CD14-positive monocyte (primary cell): ENCODE results near the gene TNFRSF8. TPM values are rescaled to one million over a fixed set of nuclear protein-coding genes. Genes with fewer than 3 reads are reported as not detected.

Experiments used
- DNase-seq, 3 donors: peaks; one replicate each; pipeline ENCODE4 v3.0.0-alpha.2; 2011 to 2022
- H2AFZ ChIP-seq: 2 replicates; pipeline ENCODE4 v1.6.0; 2012; ENCODE audit warnings: mild to moderate bottlenecking, low read depth, low read length, inconsistent platforms; ENCODE audit not compliant: insufficient read depth, poor library complexity, severe bottlenecking
- H3K27ac ChIP-seq, 2 donors: 1 replicate in 1 of 2; 2 replicates in 1 of 2; pipeline ENCODE4 v1.5.1; 2012 to 2013; ENCODE audit warnings: low read length in 2 of 2, control low read depth in 1 of 2, inconsistent platforms in 1 of 2, low read depth in 1 of 2, mild to moderate bottlenecking in 1 of 2
- H3K27me3 ChIP-seq, 2 donors: one replicate each; pipeline versions ENCODE4 v1.6.0 to v1.6.1; 2011 to 2013; ENCODE audit warnings: low read length in 2 of 2; ENCODE audit not compliant: control insufficient read depth in 2 of 2, insufficient read depth in 2 of 2
- H3K36me3 ChIP-seq, 2 donors: replicated peaks in 1 of 2; 1 replicate in 1 of 2; 2 replicates in 1 of 2; pipeline versions ENCODE4 v1.5.1 to v1.6.1; 2012 to 2013; ENCODE audit warnings: low read length in 2 of 2, control low read depth in 1 of 2, inconsistent platforms in 1 of 2, mild to moderate bottlenecking in 1 of 2; ENCODE audit not compliant: insufficient read depth in 2 of 2, control insufficient read depth in 1 of 2
- H3K4me1 ChIP-seq, 2 donors: 1 replicate in 1 of 2; 2 replicates in 1 of 2; pipeline versions ENCODE4 v1.5.1 to v1.6.1; 2012 to 2013; ENCODE audit warnings: low read length in 2 of 2, control low read depth in 1 of 2, inconsistent platforms in 1 of 2, mild to moderate bottlenecking in 1 of 2, moderate library complexity in 1 of 2; ENCODE audit not compliant: insufficient read depth in 2 of 2, control insufficient read depth in 1 of 2
- H3K4me2 ChIP-seq: replicated peaks from 2 replicates; pipeline ENCODE3; 2012; ENCODE audit warnings: low read length, moderate library complexity, mild to moderate bottlenecking; ENCODE audit not compliant: poor library complexity, severe bottlenecking; ENCODE audit errors: extremely low read depth
- H3K4me3 ChIP-seq, 3 experiments: fragments of 200-600 bp in 1 of 3; sonication (generic) in 1 of 3; replicated peaks in 1 of 3; 1 replicate in 2 of 3; 2 replicates in 1 of 3; pipeline ENCODE4 v1.5.1; 2011 to 2013; ENCODE audit warnings: low read length in 3 of 3, mild to moderate bottlenecking in 3 of 3, control low read depth in 2 of 3, low read depth in 2 of 3, inconsistent platforms in 1 of 3, moderate library complexity in 1 of 3
- H3K79me2 ChIP-seq: 2 replicates; pipeline ENCODE4 v1.6.0; 2012; ENCODE audit warnings: mild to moderate bottlenecking, control low read depth, inconsistent platforms, low read length, moderate library complexity; ENCODE audit not compliant: insufficient read depth
- H3K9ac ChIP-seq: 2 replicates; pipeline ENCODE4 v1.6.0; 2017; ENCODE audit warnings: low read length, mild to moderate bottlenecking; ENCODE audit not compliant: insufficient read depth, poor library complexity, severe bottlenecking
- H3K9me3 ChIP-seq, 2 donors: replicated peaks in 1 of 2; 1 replicate in 1 of 2; 2 replicates in 1 of 2; pipeline versions ENCODE4 v1.5.1 to v1.6.1; 2012 to 2013; ENCODE audit warnings: low read length in 2 of 2, control low read depth in 1 of 2; ENCODE audit not compliant: control insufficient read depth in 1 of 2, insufficient read depth in 1 of 2
- H4K20me1 ChIP-seq: 2 replicates; pipeline ENCODE4 v1.6.0; 2012; ENCODE audit warnings: mild to moderate bottlenecking, low read length, control low read depth, moderate library complexity; ENCODE audit not compliant: insufficient read depth
- H3K27ac Mint-ChIP-seq, 7 donors: one replicate each; pipeline ENCODE4 v1.8.0; 2020; ENCODE audit warnings: mild to moderate bottlenecking in 7 of 7, mixed read lengths in 7 of 7, moderate library complexity in 6 of 7, inconsistent platforms in 2 of 7
- H3K27me3 Mint-ChIP-seq, 3 donors: one replicate each; pipeline ENCODE4 v1.8.0; 2021 to 2022; ENCODE audit warnings: low read depth in 3 of 3, mild to moderate bottlenecking in 3 of 3, mixed read lengths in 3 of 3, moderate library complexity in 3 of 3, inconsistent platforms in 1 of 3
- H3K36me3 Mint-ChIP-seq, 2 donors: one replicate each; pipeline ENCODE4 v1.8.0; 2020; ENCODE audit warnings: mixed read lengths in 2 of 2, inconsistent platforms in 1 of 2, mild to moderate bottlenecking in 1 of 2
- H3K4me1 Mint-ChIP-seq: one replicate; pipeline ENCODE4 v1.8.0; 2020; ENCODE audit warnings: mild to moderate bottlenecking, mixed read lengths
- H3K4me3 Mint-ChIP-seq, 2 donors: one replicate each; pipeline ENCODE4 v1.8.0; 2020; ENCODE audit warnings: mild to moderate bottlenecking in 2 of 2, mixed read lengths in 2 of 2, moderate library complexity in 1 of 2
- H3K9me3 Mint-ChIP-seq, 7 donors: one replicate each; pipeline ENCODE4 v1.8.0; 2020 to 2022; ENCODE audit warnings: mixed read lengths in 7 of 7, mild to moderate bottlenecking in 6 of 7, moderate library complexity in 6 of 7, inconsistent platforms in 2 of 7
- WGBS: methylation state at CpG from one replicate; pipeline ENCODE4 v1.1.5; 2013; ENCODE audit warnings: missing lambda C conversion rate; ENCODE audit not compliant: insufficient coverage; 5-methylcytosine and 5-hydroxymethylcytosine counted together
- intact Hi-C, 2 donors: fragments of 100-400 bp; cut with micrococcal nuclease; formaldehyde crosslinking; loops; one replicate each; pipeline versions ENCODE4 v1.15.0 to v1.15.1; 2023
- polyA plus RNA-seq, 3 donors: library from polyadenylated mRNA; depleted of rRNA in 1 of 3; unstranded in 2 of 3; stranded (reverse) in 1 of 3; fragments of 300-500 nt in 2 of 3; fragments of >200 nt in 1 of 3; fragmentation: Illumina TruSeq in 2 of 3; gene quantifications; 1 replicate in 2 of 3; 2 replicates in 1 of 3; pipeline ENCODE4 v1.2.3, GENCODE V29; 2012 to 2021
- TF ChIP-seq, protein P1 (sequence below): fragments of 200-600 bp; IDR thresholded peaks from one replicate; pipeline ENCODE4 v1.8.0; 2022; ENCODE audit warnings: antibody characterized with exemption, mild to moderate bottlenecking

Gene TNFRSF8
- polyA plus RNA-seq, 3 donors, result 10.9 to 11.9 (median 11.8) TPM

GRCh38 chr1:12173041-12173509 lies 110.0 kb downstream of the TNFRSF8 start:
- Histone ChIP-seq H3K4me2 (peak overlapping the region; percentile 97), H2AFZ (no peak overlapping the region), H3K36me3 (peaks cover 39 to 58% of the 10 kb centered on the region in 2 donors), H3K4me1 (peaks cover 95 to 98% of the 10 kb centered on the region in 2 donors), H3K9me3 (no peaks in the 10 kb centered on the region), H3K27me3 (no peaks in the 10 kb centered on the region), H3K4me3 (peak overlapping the region; percentile 26 to 98 (median 27)), H3K79me2 (peaks cover 100% of the 10 kb centered on the region), H3K27ac (peak overlapping the region; percentile 99 to 100), H4K20me1 (peaks cover 66% of the 10 kb centered on the region), H3K9ac (peak overlapping the region; percentile 75)
- WGBS, result no CpG with 5 or more reads among the region's 3 CpGs
- H3K27me3 Mint-ChIP-seq, result peaks cover 0 to 2% (median 0%) of the 10 kb centered on the region in 3 donors
- H3K4me1 Mint-ChIP-seq, result peaks cover 95% of the 10 kb centered on the region
- peak overlapping the region; percentile 100 for H3K4me3 Mint-ChIP-seq
- intact Hi-C loops, result loop anchor here in 1 of 2 donors (2.0 kb wide), 1 partner anchor 20 kb away; no protein-coding TSS in a partner anchor
- peaks cover 0 to 5% (median 3%) of the 10 kb centered on the region in 7 donors for H3K9me3 Mint-ChIP-seq
- no peak for DNase-seq
- TF ChIP-seq, protein P1, sequence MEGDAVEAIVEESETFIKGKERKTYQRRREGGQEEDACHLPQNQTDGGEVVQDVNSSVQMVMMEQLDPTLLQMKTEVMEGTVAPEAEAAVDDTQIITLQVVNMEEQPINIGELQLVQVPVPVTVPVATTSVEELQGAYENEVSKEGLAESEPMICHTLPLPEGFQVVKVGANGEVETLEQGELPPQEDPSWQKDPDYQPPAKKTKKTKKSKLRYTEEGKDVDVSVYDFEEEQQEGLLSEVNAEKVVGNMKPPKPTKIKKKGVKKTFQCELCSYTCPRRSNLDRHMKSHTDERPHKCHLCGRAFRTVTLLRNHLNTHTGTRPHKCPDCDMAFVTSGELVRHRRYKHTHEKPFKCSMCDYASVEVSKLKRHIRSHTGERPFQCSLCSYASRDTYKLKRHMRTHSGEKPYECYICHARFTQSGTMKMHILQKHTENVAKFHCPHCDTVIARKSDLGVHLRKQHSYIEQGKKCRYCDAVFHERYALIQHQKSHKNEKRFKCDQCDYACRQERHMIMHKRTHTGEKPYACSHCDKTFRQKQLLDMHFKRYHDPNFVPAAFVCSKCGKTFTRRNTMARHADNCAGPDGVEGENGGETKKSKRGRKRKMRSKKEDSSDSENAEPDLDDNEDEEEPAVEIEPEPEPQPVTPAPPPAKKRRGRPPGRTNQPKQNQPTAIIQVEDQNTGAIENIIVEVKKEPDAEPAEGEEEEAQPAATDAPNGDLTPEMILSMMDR, result no peak
- H3K27ac Mint-ChIP-seq, result peak overlapping the region; percentile 99 to 100 (median 99)
- H3K36me3 Mint-ChIP-seq, result peaks cover 91 to 98% of the 10 kb centered on the region in 2 donors

- peaks cover 100% of the 10 kb centered on the region in 2 donors for H3K4me1 ChIP-seq
- intact Hi-C loops, result loop anchor here in 1 of 2 donors (1.0 to 2.0 kb wide), 2 partner anchors 11 to 21 kb away; no protein-coding TSS in a partner anchor
Observed at GRCh38 chr1:12173631-12174121, 110.6 kb downstream of the TNFRSF8 start.

More at GRCh38 chr1:12173631-12174121, 110.6 kb downstream of the TNFRSF8 start:
- no peaks in the 10 kb centered on the region for H3K27me3 ChIP-seq
- peak overlapping the region; percentile 26 to 98 (median 27) for H3K4me3 ChIP-seq
- Mint-ChIP-seq H3K27ac (peak overlapping the region; percentile 99 to 100 (median 99)), H3K27me3 (peaks cover 0 to 4% (median 0%) of the 10 kb centered on the region in 3 donors), H3K9me3 (peaks cover 0 to 3% (median 2%) of the 10 kb centered on the region in 7 donors), H3K4me1 (peaks cover 100% of the 10 kb centered on the region), H3K36me3 (peaks cover 91 to 98% of the 10 kb centered on the region in 2 donors), H3K4me3 (peak overlapping the region; percentile 100)
- peaks cover 60% of the 10 kb centered on the region for H4K20me1 ChIP-seq
- WGBS, result 14% methylated on average over 11 of the region's 11 CpGs
- H3K9me3 ChIP-seq, result no peaks in the 10 kb centered on the region
- DNase-seq, result peak; percentile 82 to 94 (median 92)
- H3K36me3 ChIP-seq, result peaks cover 39 to 52% of the 10 kb centered on the region in 2 donors
- H3K79me2 ChIP-seq, result peaks cover 100% of the 10 kb centered on the region
- TF ChIP-seq, protein P1, result no peak
- H3K4me2 ChIP-seq, result peak overlapping the region; percentile 97
- H3K9ac ChIP-seq, result peak overlapping the region; percentile 75
- H2AFZ ChIP-seq, result no peak overlapping the region
- peak overlapping the region; percentile 99 to 100 for H3K27ac ChIP-seq
